Measurements from ENCODE around the gene FXYD7. TPM values are rescaled to one million over a fixed set of nuclear protein-coding genes. Genes with fewer than 3 reads are reported as not detected.

Gene FXYD7
- total RNA-seq, 1 experiment from 2014 or later = not detected

- no TSS peak for BruUV-seq (replicated peaks)
- no peak for TF ChIP-seq CTCF (IDR thresholded peaks at IDR 0.05; ENCODE audit: unreplicated experiment)
- intact Hi-C loops (cut with micrococcal nuclease) = no loop called here
- H3K9me3 Mint-ChIP-seq (ENCODE audit: unreplicated experiment) = no peaks in the 10 kb centered on the region
- no peak for DNase-seq (ENCODE audit: unreplicated experiment)
- H3K36me3 Mint-ChIP-seq (ENCODE audit: insufficient read depth, unreplicated experiment) = no peaks in the 10 kb centered on the region
- H3K27me3 Mint-ChIP-seq (ENCODE audit: insufficient read depth, unreplicated experiment) = no peaks in the 10 kb centered on the region
- peaks cover 10% of the 10 kb centered on the region for H3K4me1 Mint-ChIP-seq (ENCODE audit: insufficient read depth, unreplicated experiment)
- H3K4me3 Mint-ChIP-seq (ENCODE audit: unreplicated experiment) = no peak overlapping the region
- ChIA-PET CTCF (no interaction called here), POLR2A (no interaction called here)
- H3K27ac Mint-ChIP-seq (ENCODE audit: low read depth, unreplicated experiment) = no peak overlapping the region
These were observed 31.2 kb downstream of the FXYD7 start for GRCh38 chr19:35174226-35174625.

- CTCF ChIA-PET = interaction anchor here (0.5 to 1.5 kb wide), 2 partner anchors 13 to 134 kb away, joined by 3 to 4 read pairs; no protein-coding TSS in a partner anchor
- Mint-ChIP-seq H3K36me3 (ENCODE audit: insufficient read depth, unreplicated experiment) (no peaks in the 10 kb centered on the region), H3K4me3 (ENCODE audit: unreplicated experiment) (no peak overlapping the region), H3K27ac (ENCODE audit: low read depth, unreplicated experiment) (no peak overlapping the region), H3K9me3 (ENCODE audit: unreplicated experiment) (no peaks in the 10 kb centered on the region), H3K27me3 (ENCODE audit: insufficient read depth, unreplicated experiment) (no peaks in the 10 kb centered on the region), H3K4me1 (ENCODE audit: insufficient read depth, unreplicated experiment) (peaks cover 9% of the 10 kb centered on the region)
- no peak for DNase-seq (ENCODE audit: unreplicated experiment)
- BruUV-seq (replicated peaks) = no TSS peak
- TF ChIP-seq CTCF (IDR thresholded peaks at IDR 0.05; ENCODE audit: unreplicated experiment) = no peak
- intact Hi-C loops (cut with micrococcal nuclease) = no loop called here
- POLR2A ChIA-PET = no interaction called here
These were observed 33.1 kb downstream of the FXYD7 start for GRCh38 chr19:35176181-35176570.

GRCh38 chr19:35177377-35178274, 34.6 kb downstream of the FXYD7 start:
- CTCF ChIA-PET = interaction anchor here (0.6 to 1.5 kb wide), 3 partner anchors 9 to 165 kb away, joined by 3 to 4 read pairs (median 3); no protein-coding TSS in a partner anchor

More at GRCh38 chr19:35177377-35178274, 34.6 kb downstream of the FXYD7 start:
- Mint-ChIP-seq H3K27ac (ENCODE audit: low read depth, unreplicated experiment) (no peak overlapping the region), H3K36me3 (ENCODE audit: insufficient read depth, unreplicated experiment) (no peaks in the 10 kb centered on the region), H3K27me3 (ENCODE audit: insufficient read depth, unreplicated experiment) (no peaks in the 10 kb centered on the region), H3K4me1 (ENCODE audit: insufficient read depth, unreplicated experiment) (peaks cover 9% of the 10 kb centered on the region), H3K9me3 (ENCODE audit: unreplicated experiment) (no peaks in the 10 kb centered on the region), H3K4me3 (ENCODE audit: unreplicated experiment) (no peak overlapping the region)
- no TSS peak for BruUV-seq (replicated peaks)
- no peak for DNase-seq (ENCODE audit: unreplicated experiment)
- intact Hi-C loops (cut with micrococcal nuclease) = no loop called here
- POLR2A ChIA-PET = interaction anchor here (1.2 kb wide), 1 partner anchor 11 kb away, joined by 3 read pairs; no protein-coding TSS in a partner anchor
- no peak for TF ChIP-seq CTCF (IDR thresholded peaks at IDR 0.05; ENCODE audit: unreplicated experiment)

Data from MCF 10A (cell line).